Measurements from ENCODE around the gene BAIAP2L2. TPM values are rescaled to one million over a fixed set of nuclear protein-coding genes. Genes with fewer than 3 reads are reported as not detected.
A peak's percentile ranks its signal among the peaks of the same experiment; 100 is the strongest.
"Not testable (repeated sequence)": the region's sequence is repeated elsewhere in the genome, so short reads cannot be mapped to it uniquely, and the experiment has no call there.

Gene BAIAP2L2
- total RNA-seq, 2 experiments from 2014 or later, result 0.20 to 0.39 TPM

- no peaks in the 10 kb centered on the region for H3K27me3 Mint-ChIP-seq
- H3K9me3 Mint-ChIP-seq, result no peaks in the 10 kb centered on the region
- no peak overlapping the region for H3K4me3 Mint-ChIP-seq
- H3K4me1 Mint-ChIP-seq, result no peaks in the 10 kb centered on the region
- H3K27ac Mint-ChIP-seq, result no peak overlapping the region
- peaks cover 3% of the 10 kb centered on the region for H3K36me3 Mint-ChIP-seq
- no peak for DNase-seq
These were observed 7.7 kb upstream of the BAIAP2L2 start for GRCh38 chr22:38118182-38118581.

GRCh38 chr22:38117556-38117955, 7.1 kb upstream of the BAIAP2L2 start:
- H3K36me3 Mint-ChIP-seq, H3K27me3 Mint-ChIP-seq, H3K27ac Mint-ChIP-seq, H3K4me1 Mint-ChIP-seq, DNase-seq, H3K9me3 Mint-ChIP-seq, H3K4me3 Mint-ChIP-seq: not testable (repeated sequence)

GRCh38 chr22:38115423-38116205, 5.1 kb upstream of the BAIAP2L2 start:
- DNase-seq, result no peak
- H3K36me3 Mint-ChIP-seq, result peaks cover 3% of the 10 kb centered on the region
- H3K4me1 Mint-ChIP-seq, result no peaks in the 10 kb centered on the region
- no peak overlapping the region for H3K4me3 Mint-ChIP-seq
- no peaks in the 10 kb centered on the region for H3K9me3 Mint-ChIP-seq
- H3K27me3 Mint-ChIP-seq, result no peaks in the 10 kb centered on the region
- H3K27ac Mint-ChIP-seq, result no peak overlapping the region

- Mint-ChIP-seq H3K27ac (no peak overlapping the region), H3K4me1 (no peaks in the 10 kb centered on the region), H3K4me3 (no peak overlapping the region), H3K36me3 (peaks cover 3% of the 10 kb centered on the region), H3K9me3 (peaks cover 1% of the 10 kb centered on the region), H3K27me3 (no peaks in the 10 kb centered on the region)
- peak; percentile 77 for DNase-seq
These were observed 4.3 kb upstream of the BAIAP2L2 start for GRCh38 chr22:38114484-38115398.

GRCh38 chr22:38112381-38112780, 1.9 kb upstream of the BAIAP2L2 start:
- Mint-ChIP-seq H3K4me3 (no peak overlapping the region), H3K27ac (no peak overlapping the region), H3K9me3 (peaks cover 2% of the 10 kb centered on the region), H3K27me3 (no peaks in the 10 kb centered on the region), H3K4me1 (no peaks in the 10 kb centered on the region), H3K36me3 (peaks cover 2% of the 10 kb centered on the region)
- no peak for DNase-seq

GRCh38 chr22:38111925-38112355, 1.5 kb upstream of the BAIAP2L2 start:
- Mint-ChIP-seq H3K27me3 (no peaks in the 10 kb centered on the region), H3K4me3 (no peak overlapping the region), H3K27ac (no peak overlapping the region), H3K9me3 (peaks cover 2% of the 10 kb centered on the region), H3K4me1 (no peaks in the 10 kb centered on the region), H3K36me3 (peaks cover 2% of the 10 kb centered on the region)
- DNase-seq, result no peak

GRCh38 chr22:38110863-38111852, 674 bp upstream of the BAIAP2L2 start:
- peaks cover 2% of the 10 kb centered on the region for H3K9me3 Mint-ChIP-seq
- no peak for DNase-seq
- no peak overlapping the region for H3K27ac Mint-ChIP-seq
- H3K36me3 Mint-ChIP-seq, result peaks cover 2% of the 10 kb centered on the region
- H3K4me1 Mint-ChIP-seq, result no peaks in the 10 kb centered on the region
- no peaks in the 10 kb centered on the region for H3K27me3 Mint-ChIP-seq
- no peak overlapping the region for H3K4me3 Mint-ChIP-seq

- H3K27ac Mint-ChIP-seq, result no peak overlapping the region
- no peaks in the 10 kb centered on the region for H3K27me3 Mint-ChIP-seq
- peak overlapping the region; percentile 18 for H3K4me3 Mint-ChIP-seq
- H3K9me3 Mint-ChIP-seq, result peaks cover 2% of the 10 kb centered on the region
- peaks cover 4% of the 10 kb centered on the region for H3K4me1 Mint-ChIP-seq
- peaks cover 2% of the 10 kb centered on the region for H3K36me3 Mint-ChIP-seq
- no peak for DNase-seq
These were observed 998 bp downstream of the BAIAP2L2 start for GRCh38 chr22:38109371-38110001.

GRCh38 chr22:38108561-38109319, 1.7 kb downstream of the BAIAP2L2 start:
- H3K27ac Mint-ChIP-seq, result no peak overlapping the region
- no peaks in the 10 kb centered on the region for H3K27me3 Mint-ChIP-seq
- no peaks in the 10 kb centered on the region for H3K36me3 Mint-ChIP-seq
- no peak for DNase-seq
- peaks cover 2% of the 10 kb centered on the region for H3K9me3 Mint-ChIP-seq
- peaks cover 4% of the 10 kb centered on the region for H3K4me1 Mint-ChIP-seq
- H3K4me3 Mint-ChIP-seq, result no peak overlapping the region

GRCh38 chr22:38107692-38108515, 2.6 kb downstream of the BAIAP2L2 start:
- DNase-seq, result no peak
- Mint-ChIP-seq H3K36me3 (no peaks in the 10 kb centered on the region), H3K4me3 (no peak overlapping the region), H3K27me3 (no peaks in the 10 kb centered on the region), H3K27ac (no peak overlapping the region), H3K9me3 (peaks cover 2% of the 10 kb centered on the region), H3K4me1 (peaks cover 4% of the 10 kb centered on the region)

- Mint-ChIP-seq H3K27ac (no peak overlapping the region), H3K4me3 (no peak overlapping the region), H3K9me3 (peaks cover 2% of the 10 kb centered on the region), H3K36me3 (no peaks in the 10 kb centered on the region), H3K27me3 (no peaks in the 10 kb centered on the region), H3K4me1 (peaks cover 4% of the 10 kb centered on the region)
- DNase-seq, result no peak
These were observed 3.5 kb downstream of the BAIAP2L2 start for GRCh38 chr22:38106814-38107578.

- no peak overlapping the region for H3K4me3 Mint-ChIP-seq
- DNase-seq, result no peak
- H3K27me3 Mint-ChIP-seq, result no peaks in the 10 kb centered on the region
- no peaks in the 10 kb centered on the region for H3K9me3 Mint-ChIP-seq
- no peaks in the 10 kb centered on the region for H3K36me3 Mint-ChIP-seq
- H3K27ac Mint-ChIP-seq, result no peak overlapping the region
- H3K4me1 Mint-ChIP-seq, result peaks cover 4% of the 10 kb centered on the region
These were observed 6.4 kb downstream of the BAIAP2L2 start for GRCh38 chr22:38104084-38104483.

Measured in activated naive CD8-positive, alpha-beta T cell treated with anti-CD3 and anti-CD28 coated beads for 36 hours (primary cell).